T-helper 2 cell (primary cell): ENCODE results near the gene SLC47A2.
A peak's percentile ranks its signal among the peaks of the same experiment; 100 is the strongest.
"Not testable (repeated sequence)": the region's sequence is repeated elsewhere in the genome, so short reads cannot be mapped to it uniquely, and the experiment has no call there.

Source experiments
- DNase-seq, 5 experiments: peaks; one replicate each; pipeline versions ENCODE4 v3.0.0 to v3.0.0-alpha.2; 2012 to 2022
- total RNA-seq, 2 donors: gene quantifications; one replicate each; lab custom pipeline; 2026; lab: John Stamatoyannopoulos, UW

Gene SLC47A2
- 0 reads per million in 2 donors for total RNA-seq

GRCh38 chr17:19716108-19717030 is at the start of gene SLC47A2:
Gene SLC47A2 (minus strand): TSS chr17:19716584. CDS start chr17:19716555, 29 bp downstream.
- DNase-seq: no peak

- no peak for DNase-seq
Observed at GRCh38 chr17:19766016-19766415, 49.6 kb upstream of the SLC47A2 start.

- DNase-seq: not testable (repeated sequence)
Observed at GRCh38 chr17:19763991-19764390, 47.6 kb upstream of the SLC47A2 start.

- DNase-seq: no peak
Observed at GRCh38 chr17:19763416-19763815, 47.0 kb upstream of the SLC47A2 start.

- DNase-seq: peak in 4 of 5 experiments; percentile 14 to 38 (median 37)
Observed at GRCh38 chr17:19762515-19762961, 46.2 kb upstream of the SLC47A2 start.

- DNase-seq: no peak
Observed at GRCh38 chr17:19760746-19761145, 44.4 kb upstream of the SLC47A2 start.

- no peak for DNase-seq
Observed at GRCh38 chr17:19759568-19760549, 43.5 kb upstream of the SLC47A2 start.

- no peak for DNase-seq
Observed at GRCh38 chr17:19757536-19758180, 41.3 kb upstream of the SLC47A2 start.

GRCh38 chr17:19756546-19756945 is 40.2 kb upstream of the SLC47A2 start:
- no peak for DNase-seq

- DNase-seq: no peak
Observed at GRCh38 chr17:19755821-19756510, 39.6 kb upstream of the SLC47A2 start.

GRCh38 chr17:19755392-19755791 is 39.0 kb upstream of the SLC47A2 start:
- no peak for DNase-seq

GRCh38 chr17:19753661-19754463 is 37.5 kb upstream of the SLC47A2 start:
- DNase-seq: no peak

GRCh38 chr17:19753051-19753509 is 36.7 kb upstream of the SLC47A2 start:
- DNase-seq: no peak

- no peak for DNase-seq
Observed at GRCh38 chr17:19752216-19753050, 36.0 kb upstream of the SLC47A2 start.

- no peak for DNase-seq
Observed at GRCh38 chr17:19750835-19751234, 34.5 kb upstream of the SLC47A2 start.

GRCh38 chr17:19750020-19750572 is 33.7 kb upstream of the SLC47A2 start:
- DNase-seq: no peak

- no peak for DNase-seq
Observed at GRCh38 chr17:19748807-19749193, 32.4 kb upstream of the SLC47A2 start.

GRCh38 chr17:19747829-19748806 is 31.7 kb upstream of the SLC47A2 start, which contains the start of gene ALDH3A1:
Gene ALDH3A1 (minus strand): TSS chr17:19748298. CDS start chr17:19745129, 3,169 bp downstream.
- no peak for DNase-seq
